Tibial artery (tissue), 4 donors: Measurements from ENCODE around the gene POLN.

Experiments
- DNase-seq, 2 donors: peaks; one replicate each; pipeline ENCODE4 v3.0.0-alpha.2; 2019
- H3K27ac ChIP-seq, 2 donors: fragments of 200-600 bp; sonication (generic) in 1 of 2; 1 replicate in 1 of 2; 2 replicates in 1 of 2; pipeline ENCODE4 v1.5.1; 2018 to 2019; ENCODE audit warnings: mild to moderate bottlenecking in 1 of 2
- H3K27me3 ChIP-seq, 2 donors: fragments of 200-600 bp; sonication (generic) in 1 of 2; one replicate each; pipeline versions ENCODE4 v1.5.1 to v1.6.0; 2016 to 2019
- H3K36me3 ChIP-seq, 3 donors: fragments of 200-600 bp; sonication (generic) in 2 of 3; one replicate each; pipeline ENCODE4 v1.5.1; 2016 to 2019; ENCODE audit warnings: mild to moderate bottlenecking in 2 of 3
- H3K4me1 ChIP-seq, 4 donors: fragments of 200-600 bp; sonication (generic) in 2 of 4; 1 replicate in 3 of 4; 2 replicates in 1 of 4; pipeline ENCODE4 v1.5.1; 2016 to 2019
- H3K4me3 ChIP-seq, 2 donors: fragments of 200-600 bp; sonication (generic) in 1 of 2; 1 replicate in 1 of 2; 2 replicates in 1 of 2; pipeline ENCODE4 v1.5.1; 2018 to 2019; ENCODE audit warnings: mild to moderate bottlenecking in 2 of 2
- H3K9me3 ChIP-seq, 3 donors: fragments of 200-600 bp; sonication (generic) in 1 of 3; one replicate each; pipeline ENCODE4 v1.5.1; 2016 to 2019
- intact Hi-C: fragments of 100-400 bp; cut with DNase I; formaldehyde crosslinking; loops from one replicate; pipeline ENCODE4 v1.15.0; 2023; ENCODE audit warnings: low total_unique reads
- TF ChIP-seq, protein P1 (sequence below), 2 experiments: fragments of 200-600 bp in 1 of 2; fragments of 450-650 bp in 1 of 2; IDR thresholded peaks; one replicate each; pipeline ENCODE4 v1.5.1; 2017 to 2019; ENCODE audit warnings: antibody characterized with exemption in 2 of 2, mild to moderate bottlenecking in 1 of 2, moderate library complexity in 1 of 2

POLN gene

DNA sequence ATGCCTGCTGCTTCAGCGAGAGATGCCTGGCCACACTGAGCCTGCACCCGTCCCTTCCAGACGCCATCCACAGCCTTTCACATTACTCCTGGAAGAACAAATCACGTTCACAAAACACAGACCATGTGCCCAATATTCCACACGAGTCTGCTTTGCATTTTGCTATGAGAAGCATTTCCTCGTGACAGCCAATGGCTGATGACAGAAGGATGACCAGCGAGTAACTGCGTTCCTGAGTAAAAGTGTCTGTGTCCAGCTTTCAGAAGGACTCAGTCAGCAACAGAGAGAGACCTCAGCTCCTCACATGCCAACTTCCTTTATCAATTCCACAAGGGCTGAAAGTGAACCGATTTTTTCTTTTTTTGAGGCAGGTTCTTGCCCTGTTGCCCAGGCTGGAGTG is 163.3 kb downstream of the POLN start:
- no peaks in the 10 kb centered on the region for H3K36me3 ChIP-seq

DNA sequence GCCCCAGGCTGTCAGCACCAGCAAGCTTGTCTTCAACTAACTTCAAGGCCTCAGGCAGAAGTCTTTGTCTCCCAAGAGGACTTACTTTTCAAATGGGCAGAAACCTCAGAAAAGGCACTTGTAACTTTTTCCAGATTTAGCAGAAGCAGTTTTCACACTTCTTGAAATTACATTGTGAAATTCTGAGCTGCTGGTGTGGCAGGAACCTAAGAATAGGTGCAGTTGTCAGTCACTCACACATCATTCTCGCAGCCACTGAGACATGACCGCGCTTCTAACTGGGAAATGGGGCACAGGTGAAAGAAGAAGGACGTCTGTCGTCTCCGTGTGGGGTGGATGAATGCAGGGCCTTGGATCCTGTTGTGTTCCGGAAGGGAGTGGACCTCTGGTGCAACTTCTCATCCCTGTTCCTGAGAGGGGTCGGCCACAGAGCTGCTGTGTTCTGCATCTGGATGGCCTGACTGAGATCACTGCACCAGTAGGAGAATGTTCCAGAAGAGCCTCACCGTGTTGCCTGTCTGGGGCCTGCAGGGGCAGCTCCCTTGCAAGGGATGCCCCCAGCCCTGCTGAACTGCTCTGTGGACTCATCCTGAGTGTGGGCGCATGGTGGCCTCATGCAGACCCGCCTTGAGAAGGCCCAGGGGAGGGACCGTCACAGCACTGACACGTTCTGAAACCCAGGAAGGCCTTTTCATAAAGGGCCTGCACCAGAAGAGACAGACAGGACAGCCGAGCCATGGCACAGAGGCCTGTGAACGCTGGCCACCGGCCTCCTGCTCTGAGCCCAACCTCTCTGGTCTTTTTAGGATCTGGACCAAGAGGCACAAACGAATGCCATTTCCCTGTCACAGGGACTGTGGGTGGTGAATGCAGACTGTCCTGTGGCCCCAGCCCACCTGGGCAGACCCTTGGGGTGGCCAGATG is 164.1 kb downstream of the POLN start:
- Histone ChIP-seq H3K27ac (no peak overlapping the region), H3K9me3 (no peaks in the 10 kb centered on the region), H3K36me3 (no peaks in the 10 kb centered on the region), H3K4me3 (no peak overlapping the region), H3K27me3 (no peaks in the 10 kb centered on the region), H3K4me1 (no peaks in the 10 kb centered on the region)
- intact Hi-C loops, result no loop called here
- TF ChIP-seq, protein P1, sequence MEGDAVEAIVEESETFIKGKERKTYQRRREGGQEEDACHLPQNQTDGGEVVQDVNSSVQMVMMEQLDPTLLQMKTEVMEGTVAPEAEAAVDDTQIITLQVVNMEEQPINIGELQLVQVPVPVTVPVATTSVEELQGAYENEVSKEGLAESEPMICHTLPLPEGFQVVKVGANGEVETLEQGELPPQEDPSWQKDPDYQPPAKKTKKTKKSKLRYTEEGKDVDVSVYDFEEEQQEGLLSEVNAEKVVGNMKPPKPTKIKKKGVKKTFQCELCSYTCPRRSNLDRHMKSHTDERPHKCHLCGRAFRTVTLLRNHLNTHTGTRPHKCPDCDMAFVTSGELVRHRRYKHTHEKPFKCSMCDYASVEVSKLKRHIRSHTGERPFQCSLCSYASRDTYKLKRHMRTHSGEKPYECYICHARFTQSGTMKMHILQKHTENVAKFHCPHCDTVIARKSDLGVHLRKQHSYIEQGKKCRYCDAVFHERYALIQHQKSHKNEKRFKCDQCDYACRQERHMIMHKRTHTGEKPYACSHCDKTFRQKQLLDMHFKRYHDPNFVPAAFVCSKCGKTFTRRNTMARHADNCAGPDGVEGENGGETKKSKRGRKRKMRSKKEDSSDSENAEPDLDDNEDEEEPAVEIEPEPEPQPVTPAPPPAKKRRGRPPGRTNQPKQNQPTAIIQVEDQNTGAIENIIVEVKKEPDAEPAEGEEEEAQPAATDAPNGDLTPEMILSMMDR (IDR thresholded peaks at IDR 0.05), result no peak
- peak in 1 of 2 donors; percentile 57 for DNase-seq

More for the DNA sequence above, 163.3 kb downstream of the POLN start:
- TF ChIP-seq, protein P1 (IDR thresholded peaks at IDR 0.05), result no peak
- intact Hi-C loops, result no loop called here
- Histone ChIP-seq H3K4me3 (no peak overlapping the region), H3K27me3 (no peaks in the 10 kb centered on the region), H3K9me3 (no peaks in the 10 kb centered on the region), H3K27ac (no peak overlapping the region), H3K4me1 (no peaks in the 10 kb centered on the region)
- peak in 1 of 2 donors; percentile 25 for DNase-seq

DNA sequence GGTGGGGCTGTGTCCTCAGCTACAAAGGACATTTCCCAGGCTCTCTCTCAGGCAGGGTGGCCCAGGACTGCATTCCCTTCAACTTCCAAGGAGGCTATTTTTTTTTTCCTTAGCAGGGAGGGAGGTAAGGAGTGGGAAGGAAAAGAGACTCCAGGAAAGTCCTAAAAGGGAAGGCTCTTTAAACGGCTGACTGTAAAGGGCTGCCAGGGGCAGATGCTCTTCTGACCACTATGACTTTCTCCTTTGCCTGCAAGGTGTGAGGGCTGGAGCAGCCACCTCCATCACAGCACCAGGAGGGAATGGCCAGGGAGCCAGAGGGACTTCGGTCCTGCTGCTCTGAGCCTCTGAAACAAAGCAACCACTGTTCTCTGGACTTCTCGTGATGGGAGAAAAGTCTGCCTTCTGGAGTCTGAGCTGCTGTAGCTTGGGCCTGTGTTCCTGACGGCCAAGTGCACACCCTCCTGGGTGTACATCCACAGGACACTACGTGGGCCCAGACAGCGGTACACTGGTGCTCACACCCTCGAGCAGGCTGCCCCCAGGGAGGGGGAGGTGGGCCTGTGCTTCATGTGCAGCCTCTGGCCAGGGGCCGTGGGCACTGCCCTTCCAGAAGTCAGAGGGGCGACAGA is 164.9 kb downstream of the POLN start:
- H3K27ac ChIP-seq, result no peak overlapping the region
- H3K4me3 ChIP-seq, result no peak overlapping the region
- DNase-seq, result peak in 1 of 2 donors; percentile 48
- no peaks in the 10 kb centered on the region for H3K9me3 ChIP-seq
- no peaks in the 10 kb centered on the region for H3K4me1 ChIP-seq
- TF ChIP-seq, protein P1 (IDR thresholded peaks at IDR 0.05), result no peak
- H3K27me3 ChIP-seq, result no peaks in the 10 kb centered on the region
- no peaks in the 10 kb centered on the region for H3K36me3 ChIP-seq
- intact Hi-C loops, result no loop called here

DNA sequence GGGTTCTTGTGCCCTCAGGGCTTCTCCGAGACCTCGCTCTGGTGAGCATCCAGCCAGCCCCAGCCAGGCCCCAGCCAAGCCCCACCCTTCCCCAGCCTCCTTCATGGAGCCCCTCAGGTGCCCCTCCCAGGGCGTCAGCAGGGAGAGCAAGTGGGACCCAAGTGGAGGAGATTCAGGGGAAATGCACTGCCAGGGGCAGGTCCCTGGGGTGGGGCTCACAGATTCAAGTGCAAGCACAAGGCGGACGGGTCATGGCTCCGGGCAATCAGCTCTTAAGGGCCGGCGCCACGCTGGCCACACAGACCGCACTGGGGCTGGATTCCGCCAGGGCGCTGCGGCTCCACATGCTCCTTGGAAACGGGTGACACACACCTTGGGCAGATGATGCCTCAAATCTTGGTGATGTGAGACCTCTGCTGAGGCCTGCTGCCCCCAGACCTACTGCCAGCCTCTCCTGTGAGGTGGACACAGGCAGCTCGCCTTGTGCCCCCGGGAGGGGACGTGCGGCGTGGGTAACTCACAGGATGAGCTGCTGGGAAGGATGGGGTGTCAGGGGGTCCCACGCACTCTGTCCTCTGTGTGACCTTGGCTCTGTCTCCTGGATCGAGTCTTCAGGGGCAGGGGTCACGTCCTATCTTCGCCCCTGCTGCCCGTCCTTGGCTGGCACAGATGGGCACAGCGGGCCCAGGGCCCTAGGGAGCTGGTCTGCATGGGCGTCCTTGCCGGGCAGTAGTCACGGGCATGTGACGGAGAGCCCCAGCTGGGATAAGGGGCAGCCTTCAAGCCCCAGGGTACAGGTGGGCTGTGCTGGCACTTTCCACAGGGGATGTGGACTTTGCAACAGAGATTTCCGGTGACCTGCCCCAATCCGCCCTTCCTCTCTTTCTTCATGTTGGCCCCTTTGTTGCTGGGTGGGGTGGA is 165.7 kb downstream of the POLN start:
- Histone ChIP-seq H3K27me3 (no peaks in the 10 kb centered on the region), H3K27ac (no peak overlapping the region), H3K9me3 (no peaks in the 10 kb centered on the region), H3K4me1 (no peaks in the 10 kb centered on the region), H3K36me3 (no peaks in the 10 kb centered on the region), H3K4me3 (no peak overlapping the region)
- DNase-seq, result peak in 1 of 2 donors; percentile 60
- TF ChIP-seq, protein P1 (IDR thresholded peaks at IDR 0.05), result no peak
- intact Hi-C loops, result no loop called here
